CD14-positive monocyte (primary cell): Measurements from ENCODE around the gene PRKN. TPM values are rescaled to one million over a fixed set of nuclear protein-coding genes. Genes with fewer than 3 reads are reported as not detected.

Experiments
- DNase-seq, 3 donors: peaks; one replicate each; pipeline ENCODE4 v3.0.0-alpha.2; 2011 to 2022
- H2AFZ ChIP-seq: 2 replicates; pipeline ENCODE4 v1.6.0; 2012; ENCODE audit warnings: mild to moderate bottlenecking, low read depth, low read length, inconsistent platforms; ENCODE audit not compliant: insufficient read depth, poor library complexity, severe bottlenecking
- H3K27ac ChIP-seq, 2 donors: 1 replicate in 1 of 2; 2 replicates in 1 of 2; pipeline ENCODE4 v1.5.1; 2012 to 2013; ENCODE audit warnings: low read length in 2 of 2, control low read depth in 1 of 2, inconsistent platforms in 1 of 2, low read depth in 1 of 2, mild to moderate bottlenecking in 1 of 2
- H3K27me3 ChIP-seq, 2 donors: one replicate each; pipeline versions ENCODE4 v1.6.0 to v1.6.1; 2011 to 2013; ENCODE audit warnings: low read length in 2 of 2; ENCODE audit not compliant: control insufficient read depth in 2 of 2, insufficient read depth in 2 of 2
- H3K36me3 ChIP-seq, 2 donors: replicated peaks in 1 of 2; 1 replicate in 1 of 2; 2 replicates in 1 of 2; pipeline versions ENCODE4 v1.5.1 to v1.6.1; 2012 to 2013; ENCODE audit warnings: low read length in 2 of 2, control low read depth in 1 of 2, inconsistent platforms in 1 of 2, mild to moderate bottlenecking in 1 of 2; ENCODE audit not compliant: insufficient read depth in 2 of 2, control insufficient read depth in 1 of 2
- H3K4me1 ChIP-seq, 2 donors: 1 replicate in 1 of 2; 2 replicates in 1 of 2; pipeline versions ENCODE4 v1.5.1 to v1.6.1; 2012 to 2013; ENCODE audit warnings: low read length in 2 of 2, control low read depth in 1 of 2, inconsistent platforms in 1 of 2, mild to moderate bottlenecking in 1 of 2, moderate library complexity in 1 of 2; ENCODE audit not compliant: insufficient read depth in 2 of 2, control insufficient read depth in 1 of 2
- H3K4me2 ChIP-seq: replicated peaks from 2 replicates; pipeline ENCODE3; 2012; ENCODE audit warnings: low read length, moderate library complexity, mild to moderate bottlenecking; ENCODE audit not compliant: poor library complexity, severe bottlenecking; ENCODE audit errors: extremely low read depth
- H3K4me3 ChIP-seq, 3 experiments: fragments of 200-600 bp in 1 of 3; sonication (generic) in 1 of 3; replicated peaks in 1 of 3; 1 replicate in 2 of 3; 2 replicates in 1 of 3; pipeline ENCODE4 v1.5.1; 2011 to 2013; ENCODE audit warnings: low read length in 3 of 3, mild to moderate bottlenecking in 3 of 3, control low read depth in 2 of 3, low read depth in 2 of 3, inconsistent platforms in 1 of 3, moderate library complexity in 1 of 3
- H3K79me2 ChIP-seq: 2 replicates; pipeline ENCODE4 v1.6.0; 2012; ENCODE audit warnings: mild to moderate bottlenecking, control low read depth, inconsistent platforms, low read length, moderate library complexity; ENCODE audit not compliant: insufficient read depth
- H3K9ac ChIP-seq: 2 replicates; pipeline ENCODE4 v1.6.0; 2017; ENCODE audit warnings: low read length, mild to moderate bottlenecking; ENCODE audit not compliant: insufficient read depth, poor library complexity, severe bottlenecking
- H3K9me3 ChIP-seq, 2 donors: replicated peaks in 1 of 2; 1 replicate in 1 of 2; 2 replicates in 1 of 2; pipeline versions ENCODE4 v1.5.1 to v1.6.1; 2012 to 2013; ENCODE audit warnings: low read length in 2 of 2, control low read depth in 1 of 2; ENCODE audit not compliant: control insufficient read depth in 1 of 2, insufficient read depth in 1 of 2
- H4K20me1 ChIP-seq: 2 replicates; pipeline ENCODE4 v1.6.0; 2012; ENCODE audit warnings: mild to moderate bottlenecking, low read length, control low read depth, moderate library complexity; ENCODE audit not compliant: insufficient read depth
- H3K27ac Mint-ChIP-seq, 7 donors: one replicate each; pipeline ENCODE4 v1.8.0; 2020; ENCODE audit warnings: mild to moderate bottlenecking in 7 of 7, mixed read lengths in 7 of 7, moderate library complexity in 6 of 7, inconsistent platforms in 2 of 7
- H3K27me3 Mint-ChIP-seq, 3 donors: one replicate each; pipeline ENCODE4 v1.8.0; 2021 to 2022; ENCODE audit warnings: low read depth in 3 of 3, mild to moderate bottlenecking in 3 of 3, mixed read lengths in 3 of 3, moderate library complexity in 3 of 3, inconsistent platforms in 1 of 3
- H3K36me3 Mint-ChIP-seq, 2 donors: one replicate each; pipeline ENCODE4 v1.8.0; 2020; ENCODE audit warnings: mixed read lengths in 2 of 2, inconsistent platforms in 1 of 2, mild to moderate bottlenecking in 1 of 2
- H3K4me1 Mint-ChIP-seq: one replicate; pipeline ENCODE4 v1.8.0; 2020; ENCODE audit warnings: mild to moderate bottlenecking, mixed read lengths
- H3K4me3 Mint-ChIP-seq, 2 donors: one replicate each; pipeline ENCODE4 v1.8.0; 2020; ENCODE audit warnings: mild to moderate bottlenecking in 2 of 2, mixed read lengths in 2 of 2, moderate library complexity in 1 of 2
- H3K9me3 Mint-ChIP-seq, 7 donors: one replicate each; pipeline ENCODE4 v1.8.0; 2020 to 2022; ENCODE audit warnings: mixed read lengths in 7 of 7, mild to moderate bottlenecking in 6 of 7, moderate library complexity in 6 of 7, inconsistent platforms in 2 of 7
- WGBS: methylation state at CpG from one replicate; pipeline ENCODE4 v1.1.5; 2013; ENCODE audit warnings: missing lambda C conversion rate; ENCODE audit not compliant: insufficient coverage; 5-methylcytosine and 5-hydroxymethylcytosine counted together
- intact Hi-C, 2 donors: fragments of 100-400 bp; cut with micrococcal nuclease; formaldehyde crosslinking; loops; one replicate each; pipeline versions ENCODE4 v1.15.0 to v1.15.1; 2023
- polyA plus RNA-seq, 3 donors: library from polyadenylated mRNA; depleted of rRNA in 1 of 3; unstranded in 2 of 3; stranded (reverse) in 1 of 3; fragments of 300-500 nt in 2 of 3; fragments of >200 nt in 1 of 3; fragmentation: Illumina TruSeq in 2 of 3; gene quantifications; 1 replicate in 2 of 3; 2 replicates in 1 of 3; pipeline ENCODE4 v1.2.3, GENCODE V29; 2012 to 2021
- TF ChIP-seq, protein P1 (sequence below): fragments of 200-600 bp; IDR thresholded peaks from one replicate; pipeline ENCODE4 v1.8.0; 2022; ENCODE audit warnings: antibody characterized with exemption, mild to moderate bottlenecking

PRKN gene
- polyA plus RNA-seq, 3 donors: 0.19 to 0.21 TPM; not detected in 1

- H3K27ac Mint-ChIP-seq: no peak overlapping the region
- H3K27me3 ChIP-seq: no peaks in the 10 kb centered on the region
Measured at GRCh38 chr6:162580619-162581018, 146.9 kb downstream of the PRKN start.

DNA sequence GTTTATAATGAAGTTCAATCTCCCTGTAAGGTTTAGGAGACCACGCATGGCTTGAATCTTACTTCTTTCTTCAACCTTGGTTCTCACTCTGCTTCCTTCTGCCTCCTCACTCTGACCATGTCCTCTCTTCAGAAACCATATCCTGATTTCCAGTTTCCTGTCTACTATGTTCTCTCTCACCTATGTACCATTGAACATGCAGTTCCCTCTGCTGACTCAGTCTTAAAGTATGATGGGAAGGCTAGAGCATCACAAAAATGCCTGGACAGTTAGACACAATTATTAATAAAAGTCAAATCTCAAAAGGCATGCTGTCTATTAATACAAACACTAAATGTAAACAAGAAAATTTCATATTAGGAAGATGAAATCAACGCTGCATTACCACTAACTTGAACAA, 151.6 kb downstream of the PRKN start:
- no peak overlapping the region for H3K4me2 ChIP-seq
- H3K27me3 ChIP-seq: no peaks in the 10 kb centered on the region
- DNase-seq: no peak
- intact Hi-C loops: no loop called here
- H3K27ac ChIP-seq: no peak overlapping the region
- H3K9me3 Mint-ChIP-seq: peaks cover 0 to 7% (median 4%) of the 10 kb centered on the region in 7 donors
- H3K27me3 Mint-ChIP-seq: no peaks in the 10 kb centered on the region
- no peaks in the 10 kb centered on the region for H3K36me3 Mint-ChIP-seq
- no peaks in the 10 kb centered on the region for H3K36me3 ChIP-seq
- no peak overlapping the region for H3K4me3 Mint-ChIP-seq
- H3K4me3 ChIP-seq: no peak overlapping the region
- H3K4me1 ChIP-seq: no peaks in the 10 kb centered on the region
- H4K20me1 ChIP-seq: no peaks in the 10 kb centered on the region
- TF ChIP-seq, protein P1, sequence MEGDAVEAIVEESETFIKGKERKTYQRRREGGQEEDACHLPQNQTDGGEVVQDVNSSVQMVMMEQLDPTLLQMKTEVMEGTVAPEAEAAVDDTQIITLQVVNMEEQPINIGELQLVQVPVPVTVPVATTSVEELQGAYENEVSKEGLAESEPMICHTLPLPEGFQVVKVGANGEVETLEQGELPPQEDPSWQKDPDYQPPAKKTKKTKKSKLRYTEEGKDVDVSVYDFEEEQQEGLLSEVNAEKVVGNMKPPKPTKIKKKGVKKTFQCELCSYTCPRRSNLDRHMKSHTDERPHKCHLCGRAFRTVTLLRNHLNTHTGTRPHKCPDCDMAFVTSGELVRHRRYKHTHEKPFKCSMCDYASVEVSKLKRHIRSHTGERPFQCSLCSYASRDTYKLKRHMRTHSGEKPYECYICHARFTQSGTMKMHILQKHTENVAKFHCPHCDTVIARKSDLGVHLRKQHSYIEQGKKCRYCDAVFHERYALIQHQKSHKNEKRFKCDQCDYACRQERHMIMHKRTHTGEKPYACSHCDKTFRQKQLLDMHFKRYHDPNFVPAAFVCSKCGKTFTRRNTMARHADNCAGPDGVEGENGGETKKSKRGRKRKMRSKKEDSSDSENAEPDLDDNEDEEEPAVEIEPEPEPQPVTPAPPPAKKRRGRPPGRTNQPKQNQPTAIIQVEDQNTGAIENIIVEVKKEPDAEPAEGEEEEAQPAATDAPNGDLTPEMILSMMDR: no peak
- no peak overlapping the region for H3K9ac ChIP-seq
- H2AFZ ChIP-seq: no peak overlapping the region
- 40% methylated on average over 1 of the region's 2 CpGs for WGBS
- no peaks in the 10 kb centered on the region for H3K79me2 ChIP-seq
- H3K4me1 Mint-ChIP-seq: no peaks in the 10 kb centered on the region
- H3K27ac Mint-ChIP-seq: no peak overlapping the region
- no peaks in the 10 kb centered on the region for H3K9me3 ChIP-seq

More at GRCh38 chr6:162580619-162581018, 146.9 kb downstream of the PRKN start:
- Histone ChIP-seq H3K4me2 (no peak overlapping the region), H3K27ac (no peak overlapping the region), H3K4me3 (no peak overlapping the region), H3K9ac (no peak overlapping the region), H4K20me1 (no peaks in the 10 kb centered on the region), H3K9me3 (no peaks in the 10 kb centered on the region), H3K36me3 (no peaks in the 10 kb centered on the region), H2AFZ (no peak overlapping the region), H3K79me2 (no peaks in the 10 kb centered on the region), H3K4me1 (no peaks in the 10 kb centered on the region)
- H3K4me3 Mint-ChIP-seq: no peak overlapping the region
- no peaks in the 10 kb centered on the region for H3K4me1 Mint-ChIP-seq
- intact Hi-C loops: no loop called here
- peaks cover 0 to 7% (median 2%) of the 10 kb centered on the region in 7 donors for H3K9me3 Mint-ChIP-seq
- H3K36me3 Mint-ChIP-seq: no peaks in the 10 kb centered on the region
- no peak for DNase-seq
- TF ChIP-seq, protein P1: no peak
- H3K27me3 Mint-ChIP-seq: no peaks in the 10 kb centered on the region
- WGBS: no CpG with 5 or more reads among the region's 4 CpGs
